RWPE1 (cell line): Measurements from ENCODE around the gene PROS1.
A peak's percentile ranks its signal among the peaks of the same experiment; 100 is the strongest.
"Not testable (repeated sequence)": the region's sequence is repeated elsewhere in the genome, so short reads cannot be mapped to it uniquely, and the experiment has no call there.

Experiments
- CTCF ChIA-PET: fragments of 350-600 bp; sonication (Branson Sonifier 250); formaldehyde crosslinking; extraction: SDS; loops from one replicate; lab custom pipeline; 2021; lab: Yijun Ruan, JAX
- POLR2A ChIA-PET: fragments of 400-600 bp; formaldehyde crosslinking; extraction: SDS; loops from one replicate; lab custom pipeline; 2020; ENCODE audit warnings: antibody characterized with exemption; ENCODE audit not compliant: low non-redundant PET; lab: Yijun Ruan, JAX
- DNase-seq: peaks from one replicate; pipeline ENCODE4 v3.0.0; 2012; ENCODE audit warnings: low spot score
- H3K27ac ChIP-seq: fragments of 450-650 bp; 2 replicates; pipeline ENCODE4 v1.5.1; 2017
- CTCF ChIP-seq: fragments of 450-650 bp; conservative IDR thresholded peaks from 2 replicates; pipeline ENCODE4 v1.5.1; 2017; ENCODE audit warnings: low read depth, mild to moderate bottlenecking

PROS1 gene

GRCh38 chr3:93843981-93844380 is 129.7 kb downstream of the PROS1 start:
- TF ChIP-seq CTCF: no peak
- DNase-seq: peak; percentile 13
- H3K27ac ChIP-seq: peak overlapping the region; percentile 48; the same call in 1 of the 2 replicates
- POLR2A ChIA-PET: no interaction called here
- CTCF ChIA-PET: no interaction called here

DNA sequence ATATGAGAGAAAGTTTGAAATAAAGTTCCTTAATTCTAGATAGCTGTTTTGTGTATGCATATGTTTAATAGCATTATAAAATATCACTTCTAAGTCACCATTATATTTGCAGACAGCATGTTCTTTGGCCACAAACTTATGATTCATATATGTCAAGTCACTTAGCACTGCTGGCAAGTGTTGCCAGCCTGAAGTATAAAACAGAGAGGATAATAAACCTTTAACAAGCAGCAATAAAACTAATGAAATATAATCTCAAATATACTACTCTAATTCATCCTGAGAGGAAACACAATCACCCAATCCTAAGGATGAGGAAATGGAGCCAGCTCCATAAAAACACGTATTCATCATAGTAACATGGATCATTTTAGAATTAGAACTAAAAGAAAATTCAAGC is 134.5 kb downstream of the PROS1 start:
- CTCF ChIA-PET, H3K27ac ChIP-seq, POLR2A ChIA-PET, DNase-seq: not testable (repeated sequence)
